ENCODE results near the gene AMPD2. TPM values are rescaled to one million over a fixed set of nuclear protein-coding genes. Genes with fewer than 3 reads are reported as not detected.
"Not testable (repeated sequence)": the region's sequence is repeated elsewhere in the genome, so short reads cannot be mapped to it uniquely, and the experiment has no call there.

Gene AMPD2
- total RNA-seq, 1 donor from 2014 or later = 49.5 TPM

GRCh38 chr1:109640285-109640865 is 20.7 kb downstream of the AMPD2 start:
- ATAC-seq (peak; percentile 50), DNase-seq (ENCODE audit: low spot score) (peak; percentile 95)
- intact Hi-C loops (cut with DNase I) = loop anchor here (5.0 kb wide), 1 partner anchor 132 kb away; no protein-coding TSS in a partner anchor

GRCh38 chr1:109641078-109641740 is 21.6 kb downstream of the AMPD2 start:
- intact Hi-C loops (cut with DNase I) = loop anchor here (5.0 kb wide), 1 partner anchor 131 kb away; no protein-coding TSS in a partner anchor
- ATAC-seq (no peak), DNase-seq (ENCODE audit: low spot score) (no peak)

- ATAC-seq = no peak
- DNase-seq (ENCODE audit: low spot score) = no peak
- intact Hi-C loops (cut with DNase I) = loop anchor here (5.0 kb wide), 1 partner anchor 130 kb away; no protein-coding TSS in a partner anchor
These were observed 22.2 kb downstream of the AMPD2 start for GRCh38 chr1:109641861-109642260.

GRCh38 chr1:109642626-109643025 is 23.0 kb downstream of the AMPD2 start:
- ATAC-seq (no peak), DNase-seq (ENCODE audit: low spot score) (no peak)
- intact Hi-C loops (cut with DNase I) = loop anchor here (5.0 kb wide), 1 partner anchor 130 kb away; no protein-coding TSS in a partner anchor

GRCh38 chr1:109643385-109644230 is 24.0 kb downstream of the AMPD2 start:
- DNase-seq (ENCODE audit: low spot score) = peak; percentile 92
- peak; percentile 80 for ATAC-seq
- intact Hi-C loops (cut with DNase I) = loop anchor here (5.0 kb wide), 1 partner anchor 129 kb away; no protein-coding TSS in a partner anchor

GRCh38 chr1:109644670-109645069 is 25.0 kb downstream of the AMPD2 start:
- DNase-seq (ENCODE audit: low spot score) = no peak
- ATAC-seq = peak; percentile 36
- intact Hi-C loops (cut with DNase I) = loop anchor here (5.0 kb wide), 1 partner anchor 128 kb away; no protein-coding TSS in a partner anchor

- peak; percentile 78 for ATAC-seq
- intact Hi-C loops (cut with DNase I) = no loop called here
- no peak for DNase-seq (ENCODE audit: low spot score)
These were observed 29.9 kb downstream of the AMPD2 start for GRCh38 chr1:109649491-109649914.

GRCh38 chr1:109650609-109651008 is 31.0 kb downstream of the AMPD2 start:
- DNase-seq (ENCODE audit: low spot score) = no peak
- ATAC-seq = no peak
- intact Hi-C loops (cut with DNase I) = no loop called here

- no peak for DNase-seq (ENCODE audit: low spot score)
- intact Hi-C loops (cut with DNase I) = no loop called here
- ATAC-seq = no peak
These were observed 32.8 kb downstream of the AMPD2 start for GRCh38 chr1:109652402-109652801.

GRCh38 chr1:109653306-109653705 is 33.7 kb downstream of the AMPD2 start:
- ATAC-seq = no peak

GRCh38 chr1:109654519-109654918 is 34.9 kb downstream of the AMPD2 start:
- ATAC-seq = no peak
- intact Hi-C loops (cut with DNase I) = no loop called here
- DNase-seq (ENCODE audit: low spot score) = no peak

More at GRCh38 chr1:109653306-109653705, 33.7 kb downstream of the AMPD2 start:
- no peak for DNase-seq (ENCODE audit: low spot score)
- intact Hi-C loops (cut with DNase I) = no loop called here

GRCh38 chr1:109655615-109656519 is 36.2 kb downstream of the AMPD2 start, which contains the start of gene GSTM4:
GSTM4 (plus strand) TSS chr1:109656099; CDS start chr1:109656390, 291 bp downstream.
- peak; percentile 93 for DNase-seq (ENCODE audit: low spot score)
- intact Hi-C loops (cut with DNase I) = no loop called here
- peak; percentile 97 for ATAC-seq

GRCh38 chr1:109657395-109657794 is 37.8 kb downstream of the AMPD2 start:
- intact Hi-C loops (cut with DNase I) = no loop called here
- ATAC-seq = no peak
- no peak for DNase-seq (ENCODE audit: low spot score)

GRCh38 chr1:109657970-109658369 is 38.3 kb downstream of the AMPD2 start:
- intact Hi-C loops (cut with DNase I) = no loop called here
- no peak for ATAC-seq
- DNase-seq (ENCODE audit: low spot score) = no peak

- DNase-seq (ENCODE audit: low spot score) (no peak), ATAC-seq (no peak)
- intact Hi-C loops (cut with DNase I) = no loop called here
These were observed 39.0 kb downstream of the AMPD2 start for GRCh38 chr1:109658533-109659042.

GRCh38 chr1:109659145-109659544 is 39.5 kb downstream of the AMPD2 start:
- ATAC-seq (no peak), DNase-seq (ENCODE audit: low spot score) (no peak)
- intact Hi-C loops (cut with DNase I) = no loop called here

- ATAC-seq (no peak), DNase-seq (ENCODE audit: low spot score) (no peak)
- intact Hi-C loops (cut with DNase I) = no loop called here
These were observed 40.5 kb downstream of the AMPD2 start for GRCh38 chr1:109659997-109660690.

- DNase-seq (ENCODE audit: low spot score); ATAC-seq; intact Hi-C loops (cut with DNase I): not testable (repeated sequence)
These were observed 41.0 kb downstream of the AMPD2 start for GRCh38 chr1:109660691-109661026.
